IMR-90 (cell line): ENCODE measurements around the gene FAF1.

Source experiments
- MAFK ChIP-seq: IDR thresholded peaks from 2 replicates; pipeline ENCODE4 v1.6.1; 2012; ENCODE audit warnings: low read depth, low read length, improper control_type of control experiment
- POLR2A ChIP-seq: IDR thresholded peaks from 2 replicates; pipeline ENCODE4 v1.6.1; 2012; ENCODE audit warnings: mild to moderate bottlenecking, low read depth, low read length
- SMC3 ChIP-seq: fragments of 150-350 bp; IDR thresholded peaks from 2 replicates; pipeline ENCODE4 v1.6.1; 2016; ENCODE audit warnings: low read depth, mild to moderate bottlenecking, antibody characterized with exemption, low read length, moderate library complexity
- TF ChIP-seq, protein P1 (sequence below): conservative IDR thresholded peaks from 2 replicates; pipeline ENCODE4 v1.5.1; 2012; ENCODE audit warnings: mild to moderate bottlenecking, low read depth, low read length, improper control_type of control experiment
- TF ChIP-seq, protein P2 (sequence below): fragments of 150-350 bp; IDR thresholded peaks from 2 replicates; pipeline ENCODE4 v1.6.1; 2016; ENCODE audit warnings: low read depth, mild to moderate bottlenecking, low read length, moderate library complexity, borderline replicate concordance
- TF ChIP-seq, protein P3 (sequence below): fragments of 150-350 bp; IDR thresholded peaks from 2 replicates; pipeline ENCODE4 v1.6.1; 2017; ENCODE audit warnings: mild to moderate bottlenecking, antibody characterized with exemption, low read length, low read depth

DNA sequence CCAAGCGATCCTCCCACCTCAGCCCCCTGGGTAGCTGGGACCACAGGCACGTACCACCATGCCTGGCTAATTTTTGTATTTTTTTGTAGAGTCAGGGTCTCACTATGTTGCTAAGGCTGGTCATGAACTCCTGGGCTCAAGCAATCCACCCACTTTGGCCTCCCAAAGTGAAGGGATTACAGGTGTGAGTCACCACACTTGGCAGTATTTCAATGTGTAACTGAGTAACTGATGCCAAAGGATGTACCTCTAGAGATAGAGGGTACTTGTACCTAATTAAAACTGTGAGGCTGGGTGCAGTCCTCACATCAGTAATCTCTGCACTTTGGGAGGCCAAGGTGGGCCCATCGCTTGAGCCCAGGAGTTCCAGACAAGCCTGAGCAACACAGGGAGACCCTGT lies 278.1 kb downstream of the FAF1 start:
- TF ChIP-seq, protein P1, sequence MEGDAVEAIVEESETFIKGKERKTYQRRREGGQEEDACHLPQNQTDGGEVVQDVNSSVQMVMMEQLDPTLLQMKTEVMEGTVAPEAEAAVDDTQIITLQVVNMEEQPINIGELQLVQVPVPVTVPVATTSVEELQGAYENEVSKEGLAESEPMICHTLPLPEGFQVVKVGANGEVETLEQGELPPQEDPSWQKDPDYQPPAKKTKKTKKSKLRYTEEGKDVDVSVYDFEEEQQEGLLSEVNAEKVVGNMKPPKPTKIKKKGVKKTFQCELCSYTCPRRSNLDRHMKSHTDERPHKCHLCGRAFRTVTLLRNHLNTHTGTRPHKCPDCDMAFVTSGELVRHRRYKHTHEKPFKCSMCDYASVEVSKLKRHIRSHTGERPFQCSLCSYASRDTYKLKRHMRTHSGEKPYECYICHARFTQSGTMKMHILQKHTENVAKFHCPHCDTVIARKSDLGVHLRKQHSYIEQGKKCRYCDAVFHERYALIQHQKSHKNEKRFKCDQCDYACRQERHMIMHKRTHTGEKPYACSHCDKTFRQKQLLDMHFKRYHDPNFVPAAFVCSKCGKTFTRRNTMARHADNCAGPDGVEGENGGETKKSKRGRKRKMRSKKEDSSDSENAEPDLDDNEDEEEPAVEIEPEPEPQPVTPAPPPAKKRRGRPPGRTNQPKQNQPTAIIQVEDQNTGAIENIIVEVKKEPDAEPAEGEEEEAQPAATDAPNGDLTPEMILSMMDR: no peak
- TF ChIP-seq, protein P2, sequence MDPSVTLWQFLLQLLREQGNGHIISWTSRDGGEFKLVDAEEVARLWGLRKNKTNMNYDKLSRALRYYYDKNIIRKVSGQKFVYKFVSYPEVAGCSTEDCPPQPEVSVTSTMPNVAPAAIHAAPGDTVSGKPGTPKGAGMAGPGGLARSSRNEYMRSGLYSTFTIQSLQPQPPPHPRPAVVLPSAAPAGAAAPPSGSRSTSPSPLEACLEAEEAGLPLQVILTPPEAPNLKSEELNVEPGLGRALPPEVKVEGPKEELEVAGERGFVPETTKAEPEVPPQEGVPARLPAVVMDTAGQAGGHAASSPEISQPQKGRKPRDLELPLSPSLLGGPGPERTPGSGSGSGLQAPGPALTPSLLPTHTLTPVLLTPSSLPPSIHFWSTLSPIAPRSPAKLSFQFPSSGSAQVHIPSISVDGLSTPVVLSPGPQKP: no peak
- TF ChIP-seq MAFK: no peak
- no peak for TF ChIP-seq SMC3
- no peak for TF ChIP-seq POLR2A
- TF ChIP-seq, protein P3, sequence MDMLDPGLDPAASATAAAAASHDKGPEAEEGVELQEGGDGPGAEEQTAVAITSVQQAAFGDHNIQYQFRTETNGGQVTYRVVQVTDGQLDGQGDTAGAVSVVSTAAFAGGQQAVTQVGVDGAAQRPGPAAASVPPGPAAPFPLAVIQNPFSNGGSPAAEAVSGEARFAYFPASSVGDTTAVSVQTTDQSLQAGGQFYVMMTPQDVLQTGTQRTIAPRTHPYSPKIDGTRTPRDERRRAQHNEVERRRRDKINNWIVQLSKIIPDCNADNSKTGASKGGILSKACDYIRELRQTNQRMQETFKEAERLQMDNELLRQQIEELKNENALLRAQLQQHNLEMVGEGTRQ: no peak
